GM12865 (cell line): ENCODE data around the gene EIF2B5.

Experiments used
- DNase-seq: peaks from one replicate; pipeline ENCODE4 v3.0.0; 2010; ENCODE audit warnings: low read depth
- H3K4me3 ChIP-seq: 2 replicates; pipeline ENCODE4 v1.5.1; 2011; ENCODE audit warnings: mild to moderate bottlenecking, low read depth, low read length, control low read depth
- TF ChIP-seq, protein P1 (sequence below): IDR thresholded peaks from 2 replicates; pipeline ENCODE4 v1.5.1; 2011; ENCODE audit warnings: low read length, control low read depth, low read depth, inconsistent platforms; ENCODE audit not compliant: insufficient read depth; ENCODE audit errors: missing control alignments

Gene EIF2B5

DNA sequence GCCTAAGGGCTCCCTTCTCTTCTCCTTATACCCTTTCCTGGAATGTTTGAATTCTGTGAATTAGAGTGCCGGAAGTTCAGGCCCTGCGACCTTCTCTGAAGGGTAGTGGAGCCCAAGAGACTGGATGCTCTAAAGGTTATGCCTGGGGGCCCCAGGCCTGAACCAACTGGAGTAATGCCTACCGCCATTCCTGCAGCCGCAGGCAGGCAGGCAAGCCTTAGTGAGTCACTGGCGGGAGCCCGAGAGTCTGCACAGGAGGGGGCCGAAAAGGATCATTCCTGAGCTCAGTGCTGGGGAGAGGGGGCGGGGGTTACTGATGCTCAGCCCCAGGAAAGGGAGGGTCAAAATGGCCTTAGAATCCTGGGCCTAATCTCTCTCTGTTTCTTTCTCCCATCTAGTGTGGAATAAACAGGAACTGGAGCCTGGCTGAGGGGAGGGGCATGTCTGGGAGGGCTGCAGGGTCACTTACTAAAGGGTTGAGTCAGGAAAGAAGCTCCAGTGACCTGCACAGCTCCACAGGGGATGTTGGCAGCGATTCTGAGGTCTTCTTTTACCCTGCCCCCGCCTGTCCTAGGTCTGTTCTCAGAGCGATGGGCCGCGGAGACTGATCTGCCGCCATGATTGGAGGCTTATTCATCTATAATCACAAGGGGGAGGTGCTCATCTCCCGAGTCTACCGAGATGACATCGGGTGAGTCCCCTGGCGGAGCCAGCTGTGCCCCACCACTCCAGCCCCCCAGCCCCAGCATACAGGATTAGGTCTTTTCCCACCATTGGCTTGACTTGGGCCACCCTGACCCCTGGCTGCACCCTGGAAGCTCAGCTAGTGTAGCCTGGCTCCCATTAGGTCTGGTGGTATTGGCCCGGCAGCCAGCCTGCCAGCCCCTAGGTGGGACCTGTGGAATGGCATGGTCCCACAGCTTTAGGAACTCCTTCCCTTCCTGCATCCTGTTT lies 41.5 kb downstream of the EIF2B5 start:
- TF ChIP-seq, protein P1, sequence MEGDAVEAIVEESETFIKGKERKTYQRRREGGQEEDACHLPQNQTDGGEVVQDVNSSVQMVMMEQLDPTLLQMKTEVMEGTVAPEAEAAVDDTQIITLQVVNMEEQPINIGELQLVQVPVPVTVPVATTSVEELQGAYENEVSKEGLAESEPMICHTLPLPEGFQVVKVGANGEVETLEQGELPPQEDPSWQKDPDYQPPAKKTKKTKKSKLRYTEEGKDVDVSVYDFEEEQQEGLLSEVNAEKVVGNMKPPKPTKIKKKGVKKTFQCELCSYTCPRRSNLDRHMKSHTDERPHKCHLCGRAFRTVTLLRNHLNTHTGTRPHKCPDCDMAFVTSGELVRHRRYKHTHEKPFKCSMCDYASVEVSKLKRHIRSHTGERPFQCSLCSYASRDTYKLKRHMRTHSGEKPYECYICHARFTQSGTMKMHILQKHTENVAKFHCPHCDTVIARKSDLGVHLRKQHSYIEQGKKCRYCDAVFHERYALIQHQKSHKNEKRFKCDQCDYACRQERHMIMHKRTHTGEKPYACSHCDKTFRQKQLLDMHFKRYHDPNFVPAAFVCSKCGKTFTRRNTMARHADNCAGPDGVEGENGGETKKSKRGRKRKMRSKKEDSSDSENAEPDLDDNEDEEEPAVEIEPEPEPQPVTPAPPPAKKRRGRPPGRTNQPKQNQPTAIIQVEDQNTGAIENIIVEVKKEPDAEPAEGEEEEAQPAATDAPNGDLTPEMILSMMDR, result no peak
- no peak for DNase-seq

DNA sequence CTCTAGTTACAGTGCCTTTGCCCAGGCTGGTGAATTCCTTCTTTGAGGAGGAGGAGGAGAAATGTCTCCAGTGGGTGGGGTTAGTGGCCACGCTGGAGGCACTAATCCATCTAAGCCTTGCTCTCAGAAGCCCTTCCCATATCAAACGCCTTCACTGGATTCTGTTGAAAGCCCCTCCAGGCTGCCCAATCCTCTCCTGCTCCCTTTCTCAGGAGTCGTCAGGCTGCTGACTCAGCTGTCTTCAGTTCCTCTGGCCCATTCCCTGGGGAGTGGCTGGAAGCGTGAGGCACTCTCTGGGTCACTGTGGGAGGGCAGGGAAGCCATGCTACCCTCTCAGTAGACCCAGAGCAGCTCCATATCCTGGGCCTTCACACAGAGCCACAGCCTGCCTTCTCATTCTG lies 42.2 kb downstream of the EIF2B5 start:
- DNase-seq, result no peak
- H3K4me3 ChIP-seq, result no peak overlapping the region
- TF ChIP-seq, protein P1, result no peak

More for the DNA sequence above, 41.5 kb downstream of the EIF2B5 start:
- peak overlapping the region; percentile 77 for H3K4me3 ChIP-seq

DNA sequence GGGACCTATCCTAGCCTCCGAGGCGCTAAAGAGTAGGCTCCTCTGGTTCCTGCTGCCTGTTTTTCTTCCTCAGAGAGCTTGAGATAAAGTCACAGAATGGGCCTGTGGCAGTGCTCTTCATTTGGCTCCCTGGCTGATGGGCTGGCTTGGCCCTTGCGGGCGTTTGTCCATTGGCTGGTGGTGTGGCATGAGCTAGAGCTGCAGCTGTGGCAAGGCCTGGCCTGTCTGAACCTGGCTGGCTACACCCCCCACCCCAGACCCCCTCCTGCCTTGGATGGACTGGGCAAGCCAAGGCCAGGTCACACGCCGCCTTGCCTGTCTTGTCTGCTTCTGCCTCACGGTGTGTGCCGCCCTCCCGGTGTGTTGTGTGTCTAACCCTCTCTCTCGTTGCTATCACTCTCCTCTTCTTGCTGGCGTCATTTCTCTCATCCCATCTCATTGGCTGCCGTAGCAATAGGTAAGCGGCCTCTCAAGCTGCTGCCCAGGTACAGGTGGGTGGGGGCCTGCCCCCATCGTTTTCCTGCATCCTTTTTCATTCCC lies 42.7 kb downstream of the EIF2B5 start:
- DNase-seq, result no peak
- H3K4me3 ChIP-seq, result no peak overlapping the region
- TF ChIP-seq, protein P1, result no peak

DNA sequence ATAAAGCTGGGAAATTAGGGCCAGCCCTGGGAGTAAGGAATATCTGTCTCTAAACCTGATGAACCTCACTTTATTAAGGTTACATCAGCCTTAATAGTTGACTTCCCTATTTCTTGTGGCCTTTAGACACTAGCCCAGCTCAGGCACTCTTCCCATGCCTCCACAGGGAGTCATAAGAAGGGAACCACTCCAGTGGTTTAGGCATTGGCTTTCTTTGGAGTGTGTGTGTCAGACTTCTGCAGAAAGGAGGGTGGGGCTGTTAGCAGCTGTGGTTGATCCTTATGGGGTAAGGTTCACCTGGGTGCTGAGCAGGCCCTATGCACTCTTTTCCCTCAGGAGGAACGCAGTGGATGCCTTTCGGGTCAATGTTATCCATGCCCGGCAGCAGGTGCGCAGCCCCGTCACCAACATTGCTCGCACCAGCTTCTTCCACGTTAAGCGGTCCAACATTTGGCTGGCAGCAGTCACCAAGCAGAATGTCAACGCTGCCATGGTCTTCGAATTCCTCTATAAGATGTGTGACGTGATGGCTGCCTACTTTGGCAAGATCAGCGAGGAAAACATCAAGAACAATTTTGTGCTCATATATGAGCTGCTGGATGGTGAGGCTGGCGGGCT lies 43.5 kb downstream of the EIF2B5 start:
- no peak overlapping the region for H3K4me3 ChIP-seq
- TF ChIP-seq, protein P1, result no peak
- DNase-seq, result no peak

DNA sequence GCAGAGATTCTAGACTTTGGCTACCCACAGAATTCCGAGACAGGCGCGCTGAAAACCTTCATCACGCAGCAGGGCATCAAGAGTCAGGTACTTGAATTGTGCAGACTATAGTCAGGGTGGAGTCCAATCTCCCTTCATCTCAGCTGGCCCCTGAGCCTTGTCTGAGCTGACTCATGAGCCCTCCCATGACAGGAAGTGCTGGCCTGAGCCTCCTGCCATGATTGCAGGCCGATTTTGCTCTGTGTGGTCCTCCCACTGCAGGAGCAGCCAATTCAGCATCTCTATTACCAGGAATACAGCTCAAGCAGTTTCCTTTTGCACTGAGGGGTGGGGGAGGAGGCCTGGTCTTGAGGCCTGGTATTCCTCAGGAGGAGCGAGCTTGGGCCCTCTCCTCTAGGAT lies 45.0 kb downstream of the EIF2B5 start:
- H3K4me3 ChIP-seq, result no peak overlapping the region
- TF ChIP-seq, protein P1, result no peak
- DNase-seq, result no peak

DNA sequence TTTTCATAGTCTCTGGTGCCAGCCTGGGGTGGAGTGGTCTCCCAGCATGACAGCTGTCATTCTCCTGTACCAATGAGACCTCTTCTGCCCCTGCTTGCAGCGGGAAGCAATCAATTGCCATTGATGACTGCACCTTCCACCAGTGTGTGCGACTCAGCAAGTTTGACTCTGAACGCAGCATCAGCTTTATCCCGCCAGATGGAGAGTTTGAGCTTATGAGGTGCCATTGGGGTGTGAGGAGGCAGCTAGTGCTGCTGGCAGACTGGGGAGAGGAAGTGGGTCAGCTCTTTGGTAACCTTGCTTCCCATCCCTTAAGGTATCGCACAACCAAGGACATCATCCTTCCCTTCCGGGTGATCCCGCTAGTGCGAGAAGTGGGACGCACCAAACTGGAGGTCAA lies 46.4 kb downstream of the EIF2B5 start:
- TF ChIP-seq, protein P1, result no peak
- H3K4me3 ChIP-seq, result no peak overlapping the region
- no peak for DNase-seq

DNA sequence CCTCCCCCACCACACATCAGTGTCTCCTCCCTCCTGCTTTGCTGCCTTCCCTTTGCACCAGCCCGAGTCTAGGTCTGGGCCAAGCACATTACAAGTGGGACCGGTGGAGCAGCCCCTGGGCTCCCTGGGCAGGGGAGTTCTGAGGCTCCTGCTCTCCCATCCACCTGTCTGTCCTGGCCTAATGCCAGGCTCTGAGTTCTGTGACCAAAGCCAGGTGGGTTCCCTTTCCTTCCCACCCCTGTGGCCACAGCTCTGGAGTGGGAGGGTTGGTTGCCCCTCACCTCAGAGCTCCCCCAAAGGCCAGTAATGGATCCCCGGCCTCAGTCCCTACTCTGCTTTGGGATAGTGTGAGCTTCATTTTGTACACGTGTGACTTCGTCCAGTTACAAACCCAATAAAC lies 48.5 kb downstream of the EIF2B5 start:
- no peak for DNase-seq
- TF ChIP-seq, protein P1, result no peak
- no peak overlapping the region for H3K4me3 ChIP-seq
